ENCODE results near the gene CHIC2.

Gene CHIC2

GRCh38 chr4:53997898-53998297 is 66.5 kb downstream of the CHIC2 start:
- DNase-seq: no peak

- no peak for DNase-seq
Measured at GRCh38 chr4:53994382-53995102, 69.9 kb downstream of the CHIC2 start.

- DNase-seq: no peak
Measured at GRCh38 chr4:53992785-53993184, 71.6 kb downstream of the CHIC2 start.

GRCh38 chr4:53991821-53992220 is 72.6 kb downstream of the CHIC2 start:
- no peak for DNase-seq

- DNase-seq: no peak
Measured at GRCh38 chr4:53990641-53991040, 73.8 kb downstream of the CHIC2 start.

DNA sequence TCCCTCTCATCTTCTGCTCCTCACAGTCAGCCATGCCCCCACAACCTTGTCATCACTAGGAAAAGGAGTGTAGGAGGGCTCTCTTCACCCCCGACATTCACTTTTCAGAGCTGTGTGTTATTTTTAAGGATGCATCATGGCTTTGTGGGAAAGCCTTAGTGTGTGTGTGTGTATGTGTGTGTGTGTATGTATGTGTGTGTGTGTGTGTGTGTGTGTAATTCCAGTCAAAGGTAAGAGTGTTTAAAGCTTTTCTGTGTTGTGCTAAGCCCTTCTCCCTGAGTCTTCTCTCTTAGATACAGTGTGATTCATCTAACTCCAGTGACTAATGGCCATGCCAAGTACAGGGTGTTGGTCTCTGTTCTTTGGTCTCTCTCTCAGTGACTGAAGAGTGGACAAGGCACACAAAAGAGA is 76.6 kb downstream of the CHIC2 start:
- DNase-seq: no peak

DNA sequence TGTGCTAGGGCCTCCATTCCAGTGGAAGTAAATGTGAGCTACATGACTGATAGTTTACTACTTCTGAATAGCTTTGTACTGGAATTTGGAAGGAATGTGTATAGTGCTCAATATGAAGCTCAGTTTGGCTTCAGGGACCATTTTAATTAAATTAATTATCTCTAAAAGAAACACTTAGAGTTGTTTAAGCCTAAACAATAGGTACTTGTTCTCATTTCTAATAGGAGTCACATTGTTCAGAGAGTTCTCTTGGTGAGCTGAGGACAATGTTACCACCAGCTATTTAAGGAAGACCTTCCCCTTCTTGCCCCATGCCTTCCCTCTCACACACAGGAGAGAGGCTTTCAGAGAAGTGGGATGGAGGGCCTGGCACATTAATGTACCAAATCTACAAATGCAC is 78.3 kb downstream of the CHIC2 start:
- no peak for DNase-seq

- no peak for DNase-seq
Measured at GRCh38 chr4:53981567-53981966, 82.8 kb downstream of the CHIC2 start.

DNA sequence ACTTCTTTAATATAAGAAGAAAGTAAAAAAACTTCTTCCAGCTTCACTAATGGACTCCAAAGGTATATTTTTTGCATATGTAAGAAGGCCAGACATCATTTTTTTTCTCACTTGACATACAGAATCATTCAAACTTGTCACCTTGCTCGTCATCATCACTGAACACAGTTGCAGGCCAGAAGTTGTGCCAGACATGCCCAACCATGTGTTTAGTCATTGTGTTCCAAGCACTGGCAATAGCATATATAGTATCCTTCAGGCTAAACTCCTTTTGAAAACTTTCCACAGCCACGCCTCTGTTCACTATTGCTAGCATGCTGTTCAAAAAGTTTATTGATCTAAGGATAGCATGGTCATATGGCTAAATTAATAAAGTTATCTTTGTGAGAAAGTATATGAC is 83.3 kb downstream of the CHIC2 start:
- DNase-seq: no peak

GRCh38 chr4:53974561-53974960 is 89.8 kb downstream of the CHIC2 start:
- DNase-seq: no peak

DNA sequence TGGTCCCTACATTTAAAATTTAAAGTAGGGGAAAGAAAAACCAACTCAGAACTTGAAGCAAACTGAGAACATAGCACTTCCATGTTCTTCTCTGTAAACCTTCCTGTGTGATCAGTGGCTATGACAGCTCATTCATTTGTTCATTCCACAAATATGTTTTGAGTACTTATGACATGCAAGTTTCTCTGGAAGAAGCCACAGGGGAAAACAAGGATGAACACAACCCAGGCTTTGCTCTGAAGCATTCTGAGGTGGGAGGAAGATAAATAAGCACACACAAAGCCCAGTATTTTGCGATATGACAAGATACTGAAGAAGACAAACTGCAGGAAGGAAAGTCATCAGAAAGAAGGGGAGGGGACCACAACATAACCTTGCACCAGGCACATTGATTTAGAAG is 96.4 kb downstream of the CHIC2 start:
- no peak for DNase-seq

GRCh38 chr4:53963781-53964180 is 100.6 kb downstream of the CHIC2 start:
- no peak for DNase-seq

- no peak for DNase-seq
Measured at GRCh38 chr4:53963336-53963735, 101.1 kb downstream of the CHIC2 start.

DNA sequence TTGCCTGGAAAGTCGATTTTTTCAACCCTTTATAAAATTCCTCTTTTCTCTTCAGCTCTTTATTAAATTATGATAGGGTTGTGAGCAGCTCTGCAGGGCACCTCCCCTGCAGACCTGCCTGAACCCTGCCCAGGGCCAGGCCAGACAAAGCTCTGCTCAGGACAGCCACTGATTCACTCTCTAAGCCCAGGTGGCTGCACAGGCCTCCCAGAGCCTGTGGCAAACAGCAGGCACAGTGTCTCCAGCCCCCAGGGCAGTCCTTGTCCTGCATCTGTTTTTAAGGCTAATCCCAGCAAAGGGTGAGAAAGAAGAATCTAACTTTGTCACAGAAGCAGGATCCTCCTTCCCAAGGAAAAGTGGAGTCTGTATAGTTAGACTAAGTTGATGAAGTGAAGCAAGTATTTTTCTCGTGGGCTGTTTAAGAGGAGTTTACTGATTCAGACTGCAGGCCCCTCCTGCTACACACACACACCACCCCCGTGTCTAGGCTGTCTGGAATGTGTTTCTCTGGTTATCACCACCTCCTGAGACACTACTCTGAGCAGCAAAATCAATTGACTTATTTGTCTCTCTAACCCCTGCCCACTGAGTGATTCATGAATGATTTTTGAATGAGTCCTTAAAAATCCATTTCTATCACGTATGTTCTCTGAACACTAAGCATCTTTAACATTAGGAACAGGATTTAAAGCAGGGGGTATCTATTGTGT is 101.7 kb downstream of the CHIC2 start:
- DNase-seq: no peak

- no peak for DNase-seq
Measured at GRCh38 chr4:53961351-53961750, 103.1 kb downstream of the CHIC2 start.

DNA sequence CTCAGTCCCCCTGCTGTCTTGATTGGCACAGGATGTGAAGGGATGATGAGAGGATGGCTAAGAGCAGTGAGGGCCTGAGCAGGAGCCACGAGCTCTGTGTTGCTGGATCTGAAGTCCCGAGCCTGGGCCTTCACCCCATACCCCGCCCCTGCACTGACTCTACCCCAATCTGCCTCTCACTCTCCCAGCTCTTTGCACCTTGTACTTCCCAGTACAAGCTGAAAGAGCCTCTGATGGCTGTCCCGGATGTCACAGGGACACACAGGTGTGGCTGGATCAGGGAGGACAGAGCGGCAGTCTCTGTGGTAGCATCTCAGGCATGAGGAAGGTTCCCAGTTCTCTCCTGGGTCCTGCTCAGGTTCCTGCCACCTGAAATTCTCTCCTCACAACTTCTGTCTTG is 103.6 kb downstream of the CHIC2 start:
- DNase-seq: no peak

All from NCI-H748 treated with DMSO at 0.1 percent for 48 hours (cell line).